HG02943 (cell line): ENCODE measurements around the gene CHCHD6.

Experiments
- ATAC-seq: cut with Tn5 transposase; IDR thresholded peaks from one replicate; pipeline ENCODE4 v1.9.1; 2021; ENCODE audit warnings: mild to moderate bottlenecking, low read depth, moderate library complexity; ENCODE audit not compliant: unreplicated experiment

The CHCHD6 gene

DNA sequence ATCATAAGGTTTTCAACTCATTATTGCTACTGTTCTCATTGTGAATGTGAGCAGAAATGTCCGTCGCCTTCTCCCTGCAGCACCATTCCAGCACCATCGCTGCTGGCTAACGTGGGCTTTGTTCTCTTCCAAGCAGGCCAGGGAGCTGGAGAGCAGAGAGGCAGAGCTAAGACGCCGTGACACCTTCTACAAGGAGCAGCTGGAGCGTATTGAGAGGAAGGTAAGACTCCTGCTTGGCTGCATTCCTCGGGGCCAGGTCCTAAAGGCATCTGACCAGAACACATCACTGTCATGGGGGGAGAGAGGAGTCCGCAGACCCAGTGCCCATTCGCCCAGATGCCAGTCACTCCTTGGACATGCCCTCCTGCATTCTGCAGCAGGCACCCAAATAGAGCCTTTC is 148.5 kb downstream of the CHCHD6 start:
- ATAC-seq: no peak

DNA sequence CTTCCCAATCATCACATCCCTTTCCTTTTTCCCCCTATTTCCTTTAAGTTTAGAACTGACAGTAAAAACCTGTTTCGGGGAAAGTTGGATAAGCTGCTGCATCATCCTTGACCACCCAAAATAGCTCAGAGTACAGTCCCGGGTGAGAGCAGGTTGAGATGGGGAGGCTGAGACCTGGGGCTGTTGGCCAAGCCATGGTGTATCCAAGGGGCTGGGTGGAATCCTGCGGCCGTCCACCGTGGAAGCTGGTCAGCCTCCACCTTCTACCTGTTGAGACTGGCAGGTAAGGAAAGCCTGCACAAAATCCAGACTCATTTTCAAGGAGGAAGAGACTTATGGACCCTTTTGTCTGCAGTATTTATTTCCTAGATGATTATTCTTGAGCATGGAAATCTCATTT is 150.6 kb downstream of the CHCHD6 start:
- no peak for ATAC-seq

DNA sequence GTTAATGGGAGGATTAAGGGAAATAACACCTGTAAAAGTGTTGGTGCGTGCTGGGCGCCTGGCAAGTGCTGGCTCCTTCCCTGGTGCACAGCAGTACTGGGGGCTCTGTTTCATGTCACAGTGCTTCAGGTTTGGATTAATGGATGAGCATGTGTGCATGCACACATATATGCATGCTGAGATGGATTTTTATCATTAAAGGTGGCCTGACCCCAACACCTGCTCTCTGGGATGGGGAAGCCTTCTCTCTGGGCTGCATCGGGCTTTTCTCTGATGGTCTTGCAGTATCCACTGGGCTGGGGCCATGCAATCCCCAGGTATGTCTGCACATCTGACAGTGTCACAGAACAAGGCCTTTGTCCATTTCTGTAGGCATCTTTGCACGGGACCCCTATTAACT is 151.3 kb downstream of the CHCHD6 start:
- no peak for ATAC-seq

DNA sequence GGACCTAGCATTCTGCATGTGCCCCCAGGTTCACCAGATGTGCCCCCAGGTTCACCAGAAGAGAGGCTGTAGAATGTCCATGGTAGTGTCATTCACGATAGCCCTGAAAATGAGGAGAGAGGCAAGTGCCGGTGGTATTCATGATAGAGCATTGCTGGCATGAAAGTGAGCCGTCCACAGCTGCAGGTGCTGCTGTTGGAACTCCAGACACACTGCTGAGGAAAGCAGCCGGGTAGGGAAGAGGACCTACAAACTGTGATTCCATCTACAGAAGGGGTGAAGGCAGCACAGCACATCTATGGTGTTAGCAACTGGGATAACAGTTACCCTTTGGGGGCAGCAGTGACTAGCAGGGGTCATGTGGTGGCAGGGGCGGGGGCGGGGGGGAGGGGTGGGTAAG is 153.9 kb downstream of the CHCHD6 start:
- ATAC-seq: no peak

DNA sequence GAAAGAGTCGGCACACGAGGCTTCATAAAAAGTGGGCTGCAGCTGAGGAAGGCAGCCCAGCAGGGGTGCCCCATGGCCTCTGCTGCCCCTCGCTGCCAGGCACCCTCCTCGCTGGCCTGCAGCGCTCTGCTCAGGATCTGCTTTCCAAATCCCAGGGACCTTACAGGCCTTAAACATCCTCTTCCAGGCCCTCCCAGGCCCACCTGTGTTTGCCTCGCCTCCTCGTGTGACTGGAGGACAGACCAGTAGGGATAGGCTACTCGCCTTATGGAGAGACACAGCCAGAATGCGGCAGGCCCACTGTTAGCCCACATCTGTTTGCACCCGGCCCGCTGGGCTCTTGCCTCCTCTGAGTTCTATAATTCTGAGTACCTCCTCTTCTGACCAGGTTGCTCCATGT is 154.4 kb downstream of the CHCHD6 start:
- ATAC-seq: no peak

DNA sequence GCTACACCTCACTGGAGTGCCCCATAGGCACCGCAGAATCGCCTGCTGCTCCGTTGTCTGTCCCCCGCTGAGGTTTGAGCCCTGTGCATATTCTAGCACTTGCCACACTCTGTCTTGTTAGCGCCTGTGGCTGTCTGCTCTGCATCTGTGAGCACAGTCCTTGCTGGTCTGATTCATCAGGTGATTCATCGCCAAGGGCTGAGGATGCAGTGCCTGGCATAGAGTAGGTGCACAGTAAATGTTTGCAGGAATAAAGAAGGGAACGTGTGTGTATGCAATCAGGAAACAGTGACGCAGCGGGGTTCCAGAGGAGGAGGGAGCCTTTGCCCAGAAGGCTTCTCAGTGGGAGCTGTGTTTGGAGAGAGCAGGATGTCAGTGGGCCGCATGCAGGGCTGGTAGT is 154.8 kb downstream of the CHCHD6 start:
- no peak for ATAC-seq

DNA sequence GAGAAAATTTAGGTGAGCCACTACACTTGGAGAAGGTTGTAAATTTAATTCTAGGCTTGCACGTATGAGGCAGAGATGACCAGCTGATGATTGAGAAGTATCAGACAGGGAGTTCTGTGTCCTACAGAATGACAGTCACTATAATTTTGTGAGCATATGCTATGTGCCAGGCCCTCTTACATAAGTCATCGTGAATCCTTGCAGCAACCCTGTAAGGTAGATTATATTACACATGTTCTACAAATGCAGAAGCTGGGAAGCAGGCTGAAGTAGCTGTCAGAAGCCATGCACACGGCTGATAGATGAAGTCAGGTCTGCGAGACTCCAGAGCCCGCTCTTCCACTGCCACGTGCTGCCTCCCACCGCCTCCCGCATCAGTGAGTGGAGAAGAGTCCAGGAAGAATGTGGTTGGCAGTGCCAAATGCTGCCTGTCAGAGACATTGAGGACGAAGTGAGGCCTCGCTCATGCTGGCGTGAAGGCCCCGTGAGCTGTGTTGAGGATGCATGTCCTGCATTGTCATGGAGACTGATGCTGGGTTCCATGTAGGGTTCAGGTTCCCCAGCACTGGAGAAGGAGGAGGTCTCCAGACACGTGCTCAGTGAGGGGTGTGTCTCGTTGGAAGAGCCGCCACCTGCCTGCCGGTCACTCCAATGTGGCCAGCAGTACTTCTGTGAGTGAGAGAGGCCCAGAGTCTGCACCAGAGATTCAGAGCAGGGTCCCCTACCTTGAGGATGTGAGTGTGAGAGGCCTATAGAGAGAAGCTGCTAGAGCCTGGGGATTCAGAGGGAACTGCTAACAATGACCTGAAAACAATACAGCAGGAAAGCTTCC is 155.6 kb downstream of the CHCHD6 start:
- no peak for ATAC-seq

DNA sequence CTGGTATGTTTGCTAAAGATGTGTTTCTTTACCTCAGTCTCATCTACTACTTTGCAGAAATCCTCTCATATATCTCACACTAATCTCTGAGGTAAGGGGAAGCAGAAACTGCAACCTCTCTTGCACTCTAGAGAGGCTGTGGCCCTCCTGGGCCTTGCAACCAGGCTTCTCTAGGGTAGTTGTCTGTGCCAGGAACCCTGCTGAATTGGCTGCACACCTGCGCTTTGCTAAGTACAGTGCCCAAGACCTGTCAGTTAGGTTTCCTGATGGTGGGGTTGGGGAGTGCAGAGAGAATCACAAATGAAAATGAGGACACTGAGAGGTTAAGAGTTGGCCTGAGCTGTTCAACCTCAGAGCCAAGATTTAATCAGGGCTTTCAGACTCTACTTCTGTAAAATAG is 161.7 kb downstream of the CHCHD6 start:
- ATAC-seq: no peak

DNA sequence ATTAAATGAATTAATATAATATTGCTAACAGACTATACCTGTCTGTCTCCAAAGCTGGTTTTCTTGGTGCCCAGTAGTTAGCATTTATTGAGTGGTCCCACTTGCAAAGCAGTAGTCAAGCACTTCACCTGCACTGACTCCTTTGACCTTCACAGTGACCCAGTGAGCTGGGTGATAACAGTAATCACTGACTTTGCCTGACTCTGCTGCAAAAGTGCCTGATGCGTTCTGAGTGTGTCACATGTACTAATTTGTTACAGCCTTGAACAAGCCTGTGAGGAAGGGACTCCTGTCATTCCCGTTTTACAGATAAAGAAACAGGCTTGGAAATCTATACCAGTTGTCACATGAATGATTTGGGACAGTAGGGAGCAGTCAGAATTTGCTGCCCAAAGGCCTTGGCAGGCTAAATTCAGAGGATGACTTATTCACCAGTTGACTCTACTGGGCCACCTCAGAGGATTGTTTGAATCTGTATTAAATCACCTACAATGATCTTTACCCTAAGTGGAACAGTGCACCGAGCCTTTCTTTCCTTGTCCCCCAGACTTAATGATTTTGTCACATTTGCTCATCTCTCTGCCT is 162.2 kb downstream of the CHCHD6 start:
- no peak for ATAC-seq

DNA sequence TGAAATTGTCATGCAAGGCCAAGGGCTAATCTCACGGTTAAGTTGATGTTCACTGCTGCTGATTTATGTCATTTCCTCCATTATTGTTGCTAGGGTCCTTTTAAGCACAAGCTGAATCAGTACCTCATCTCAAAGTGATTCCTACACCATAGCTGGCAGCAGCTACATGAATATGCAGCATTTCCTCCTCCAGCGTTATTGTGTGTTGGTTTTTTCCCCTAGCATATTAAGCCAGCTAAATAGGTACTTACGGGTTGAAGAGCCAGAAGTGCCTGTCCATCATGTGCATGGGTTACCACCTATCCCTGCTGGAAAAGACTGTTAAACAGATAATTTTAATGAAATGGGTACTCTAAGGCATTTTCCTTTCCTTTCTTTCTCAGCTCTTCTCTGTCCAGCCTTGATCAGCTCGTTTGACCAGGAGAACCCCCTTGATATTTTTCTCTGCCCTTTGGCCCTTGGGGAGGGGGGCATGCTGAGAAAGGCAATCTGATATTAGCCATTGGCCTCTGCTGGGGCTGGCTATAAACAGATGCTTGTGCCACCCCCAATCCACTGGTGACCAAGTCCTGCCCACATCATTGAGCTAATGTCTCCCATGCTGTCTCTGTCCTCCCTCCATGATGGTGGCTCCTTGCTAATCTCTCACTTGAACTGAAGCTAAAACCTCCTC is 163.3 kb downstream of the CHCHD6 start:
- ATAC-seq: no peak

DNA sequence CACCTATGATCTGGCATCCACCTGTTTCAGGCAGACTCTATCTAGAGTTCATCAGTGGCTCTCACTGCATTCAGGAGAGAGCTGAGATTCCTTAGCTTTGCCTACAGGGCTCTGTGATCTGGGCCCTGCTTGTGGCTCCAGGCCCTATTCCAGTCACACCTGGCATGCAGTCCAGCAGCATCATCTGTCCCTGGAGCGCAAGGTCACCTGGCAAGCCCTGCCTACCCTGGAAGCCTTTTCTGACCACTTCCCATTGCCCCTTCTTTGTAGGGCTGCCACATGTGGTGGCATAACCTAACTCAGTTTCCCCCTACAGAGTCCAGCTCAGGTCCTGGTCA is 163.8 kb downstream of the CHCHD6 start:
- ATAC-seq: no peak

DNA sequence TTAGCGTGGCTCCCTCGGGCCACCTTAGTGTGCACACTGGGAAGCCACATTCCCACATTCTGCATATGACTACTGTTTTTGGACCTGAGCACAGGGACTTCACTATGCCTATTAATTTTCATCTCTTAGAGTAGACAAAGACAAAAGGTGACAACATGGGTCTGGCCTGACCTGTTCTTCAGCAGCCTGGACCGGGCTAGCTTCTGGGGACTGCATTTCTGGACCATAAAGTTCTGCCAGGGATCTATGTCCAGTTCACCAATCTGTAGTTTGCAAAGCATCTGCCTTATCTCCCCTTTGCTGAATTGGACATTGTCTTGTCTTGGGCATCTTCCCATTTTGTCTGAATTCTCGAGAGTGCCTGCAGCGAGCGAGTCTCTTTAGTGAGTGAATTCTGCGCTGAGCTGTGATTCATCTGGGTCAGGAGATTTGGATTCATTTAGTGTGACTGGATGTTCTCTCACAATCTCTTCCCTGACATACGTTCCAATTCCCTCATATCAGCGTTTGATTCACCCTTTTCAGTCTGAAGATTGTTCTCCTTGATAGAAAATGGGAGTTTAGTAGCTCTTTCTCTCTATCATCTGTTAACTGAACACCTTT is 166.7 kb downstream of the CHCHD6 start:
- ATAC-seq: no peak

DNA sequence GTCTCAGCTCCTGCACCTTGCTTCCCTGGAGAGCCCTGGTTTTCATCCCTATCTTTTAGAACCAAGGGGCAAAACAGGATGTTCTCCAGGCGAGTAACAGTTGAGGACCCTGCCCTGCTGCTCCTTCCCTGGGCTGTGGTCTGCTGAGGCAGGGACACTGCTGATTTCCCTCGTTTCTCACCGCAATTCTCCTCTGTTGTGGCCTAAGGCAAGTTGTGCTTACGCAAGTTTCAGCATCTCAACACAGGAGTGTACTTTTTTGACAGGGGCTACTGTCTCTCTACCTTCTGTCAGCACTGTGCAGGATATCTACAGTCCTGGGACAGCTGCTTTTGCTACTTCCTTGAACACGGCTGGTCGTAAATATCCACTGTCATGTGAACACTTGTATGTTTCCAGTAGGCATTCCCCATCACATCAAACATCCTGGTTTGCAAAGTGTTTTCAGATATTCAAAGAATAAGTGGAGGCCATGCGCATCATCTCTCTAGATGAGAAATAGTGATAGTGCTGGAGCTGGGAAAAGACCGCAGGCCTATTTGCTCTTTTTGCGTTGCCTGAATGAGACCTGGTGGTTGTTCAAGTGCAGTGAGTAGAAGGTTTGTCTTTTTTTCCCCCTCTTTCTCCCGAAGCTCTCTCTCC is 168.8 kb downstream of the CHCHD6 start:
- ATAC-seq: no peak

DNA sequence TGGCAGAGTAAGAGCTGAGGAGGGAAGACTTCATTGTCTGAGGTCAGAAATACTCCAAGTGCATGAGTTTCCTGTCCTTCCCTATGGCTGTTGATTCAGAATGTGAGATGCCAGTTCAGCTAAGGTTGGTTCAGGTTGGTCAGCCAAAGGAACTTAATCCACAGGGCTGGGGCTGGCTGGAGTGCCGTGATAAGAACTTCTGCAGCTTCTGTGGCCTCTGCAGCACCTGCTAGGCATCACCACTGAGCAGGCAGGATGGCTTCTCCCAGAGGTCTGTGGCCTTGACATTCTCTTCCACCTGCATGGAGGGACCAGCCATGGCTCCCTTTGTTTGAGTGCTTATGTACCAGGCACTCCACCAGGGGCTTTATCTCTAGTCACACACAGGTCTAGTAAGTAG is 169.4 kb downstream of the CHCHD6 start:
- no peak for ATAC-seq

DNA sequence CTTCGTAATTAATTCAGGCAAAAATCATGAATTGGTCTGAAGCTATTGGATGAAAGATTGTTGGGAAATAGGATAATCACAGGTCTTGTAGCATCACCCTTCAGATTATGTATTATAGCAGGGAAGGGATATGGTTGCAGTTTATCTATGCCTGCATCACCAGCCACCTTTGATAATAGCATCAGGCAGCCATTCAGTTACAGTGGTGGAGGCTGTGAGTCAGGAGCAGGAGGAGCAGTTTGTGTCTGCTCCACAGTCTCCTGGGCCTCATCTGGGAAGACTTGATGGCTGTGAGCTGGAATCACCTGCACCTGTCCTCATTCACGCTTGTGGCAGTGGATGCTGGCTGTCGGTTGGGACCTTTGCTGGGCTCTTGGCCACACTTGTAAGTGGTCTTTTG is 174.6 kb downstream of the CHCHD6 start:
- ATAC-seq: no peak

DNA sequence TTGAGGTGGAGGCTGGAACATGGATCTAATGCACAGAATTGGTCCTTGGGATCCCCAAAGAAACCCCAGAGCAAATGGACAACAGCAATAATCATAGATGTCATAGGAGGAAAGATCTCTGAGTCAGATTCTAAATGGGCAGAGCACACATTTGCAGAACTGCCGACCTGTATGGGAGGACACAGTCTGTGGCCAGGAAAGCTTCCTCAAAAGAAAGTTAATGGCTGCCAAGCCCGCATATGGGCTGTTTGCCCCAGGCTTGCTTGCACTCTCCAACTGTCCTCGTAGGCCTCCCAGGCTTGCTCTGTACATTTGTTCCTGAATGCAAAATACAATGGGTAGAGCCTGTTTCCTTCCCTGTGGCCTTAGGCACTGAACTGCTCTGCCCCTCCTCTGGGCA is 176.9 kb downstream of the CHCHD6 start:
- no peak for ATAC-seq

DNA sequence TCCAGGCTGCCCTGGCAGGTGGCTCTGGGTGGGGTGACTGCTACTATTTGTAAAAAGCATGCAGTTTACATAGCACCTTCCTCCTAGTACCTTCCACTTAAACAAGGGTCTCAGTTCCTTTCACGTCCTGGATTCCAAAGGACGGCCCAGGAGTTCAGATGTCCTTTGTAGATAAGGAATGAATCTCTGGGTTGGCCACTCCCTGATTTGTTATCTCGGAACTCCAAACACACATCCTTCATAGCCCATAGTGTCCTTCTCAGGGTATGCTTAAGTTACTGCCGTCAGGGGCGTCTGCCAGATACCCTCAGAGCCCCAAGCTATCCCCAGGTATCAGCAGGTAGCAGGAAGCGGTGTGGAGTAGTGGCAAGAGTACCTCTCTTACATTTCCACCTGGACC is 177.8 kb downstream of the CHCHD6 start:
- no peak for ATAC-seq

DNA sequence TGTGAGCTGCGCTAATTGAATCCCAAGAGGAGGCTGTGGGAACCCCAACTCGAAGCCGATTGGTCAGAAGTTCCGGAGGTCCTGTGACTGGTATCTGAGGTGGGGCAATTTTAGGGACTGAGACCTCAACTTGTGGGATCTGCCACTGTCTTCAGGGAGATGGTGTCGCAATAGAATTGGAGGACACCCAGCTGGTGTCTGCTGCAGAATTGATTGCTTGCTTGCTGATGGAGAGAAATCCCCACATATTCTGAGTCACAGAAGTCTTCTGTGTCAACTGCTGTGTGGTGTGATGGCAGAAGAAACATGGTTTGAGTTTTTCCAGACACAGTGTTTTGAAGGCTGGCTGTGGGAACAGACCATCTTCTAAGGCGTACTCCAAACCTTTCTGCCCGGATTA is 179.2 kb downstream of the CHCHD6 start:
- ATAC-seq: no peak

DNA sequence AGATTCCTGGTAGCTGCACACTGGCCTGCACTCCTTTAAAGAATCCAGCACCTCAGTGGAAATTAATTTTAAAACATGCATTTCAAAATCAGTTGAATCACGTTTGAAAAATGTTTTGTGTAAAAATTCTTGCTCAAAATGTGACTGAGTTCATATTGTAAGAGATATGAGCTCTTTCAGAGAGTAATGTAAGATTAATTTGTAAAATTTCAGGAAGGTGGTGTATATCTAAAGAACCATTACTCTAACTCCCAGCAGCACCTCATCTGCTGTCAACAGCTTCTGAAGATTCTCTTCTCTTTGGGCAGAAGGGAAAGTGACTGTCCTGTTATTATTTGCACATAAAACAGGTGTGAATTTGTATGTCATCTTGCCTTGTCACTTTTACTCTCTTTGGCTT is 181.4 kb downstream of the CHCHD6 start:
- ATAC-seq: no peak

DNA sequence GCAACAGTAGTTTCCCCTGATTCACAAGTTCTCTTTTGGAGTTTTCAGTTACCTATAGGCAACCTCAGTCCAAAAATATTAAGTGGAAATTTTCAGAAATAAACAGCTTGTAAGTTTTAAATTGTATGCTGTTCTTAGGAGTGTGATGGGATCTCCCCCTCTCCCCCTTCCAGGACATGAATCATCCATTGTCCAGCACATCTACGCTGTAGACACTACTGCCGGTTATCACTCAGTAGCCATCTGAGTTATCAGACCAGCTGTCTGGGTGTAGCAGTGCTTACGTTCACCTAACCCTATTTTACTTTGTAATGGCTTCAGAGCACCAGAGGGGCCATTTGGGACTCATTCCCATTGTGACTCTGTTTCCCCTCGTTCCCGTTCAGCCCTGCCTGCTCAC is 182.2 kb downstream of the CHCHD6 start:
- no peak for ATAC-seq

DNA sequence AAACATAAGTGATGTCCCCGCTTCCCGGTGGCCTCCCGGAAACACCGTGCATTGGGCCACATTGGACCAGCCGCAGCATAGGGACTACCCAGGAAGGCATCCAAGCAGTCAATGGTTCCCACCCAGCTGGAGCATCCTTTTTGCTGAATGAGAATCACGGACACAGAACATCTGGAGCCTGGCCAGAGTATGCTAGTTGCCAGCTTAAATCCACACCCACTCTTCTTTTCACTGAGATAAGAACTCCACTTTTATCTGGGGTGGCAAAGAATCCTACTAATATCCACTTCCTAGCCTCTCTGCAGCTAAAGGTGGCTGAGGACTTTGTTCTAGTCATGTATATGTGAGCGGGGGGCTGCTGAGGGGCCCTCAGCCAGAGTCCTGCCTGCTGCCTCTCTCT is 183.6 kb downstream of the CHCHD6 start:
- ATAC-seq: no peak
